CD8-positive, alpha-beta memory T cell (primary cell): ENCODE results near the gene DRD3. TPM values are rescaled to one million over a fixed set of nuclear protein-coding genes. Genes with fewer than 3 reads are reported as not detected.

Source experiments
- CTCF ChIA-PET: fragments of 350-600 bp; sonication (Branson Sonifier 250); formaldehyde crosslinking; loops from one replicate; lab custom pipeline; 2021; ENCODE audit warnings: antibody characterized with exemption; lab: Charles Lee
- POLR2A ChIA-PET: fragments of 350-600 bp; sonication (Branson Sonifier 250); formaldehyde crosslinking; loops from one replicate; lab custom pipeline; 2021; ENCODE audit warnings: antibody characterized with exemption; lab: Charles Lee
- DNase-seq, 5 donors: peaks; one replicate each; pipeline versions ENCODE4 v3.0.0 to v3.0.0-alpha.2; 2020 to 2022; ENCODE audit warnings: mixed read lengths in 1 of 5
- H3K27ac ChIP-seq: one replicate; pipeline ENCODE4 v1.7.0; 2013; ENCODE audit warnings: low read depth, mild to moderate bottlenecking, low read length, moderate library complexity
- H3K27me3 ChIP-seq: 2 replicates; pipeline ENCODE4 v1.7.0; 2013; ENCODE audit warnings: low read length, mild to moderate bottlenecking; ENCODE audit not compliant: insufficient read depth, poor library complexity, severe bottlenecking
- H3K36me3 ChIP-seq: 2 replicates; pipeline ENCODE4 v1.7.0; 2013; ENCODE audit warnings: mild to moderate bottlenecking, low read length, moderate library complexity; ENCODE audit not compliant: insufficient read depth
- H3K4me1 ChIP-seq: 2 replicates; pipeline ENCODE4 v1.7.0; 2013; ENCODE audit warnings: mild to moderate bottlenecking, low read length, moderate library complexity; ENCODE audit not compliant: insufficient read depth
- H3K4me3 ChIP-seq: 2 replicates; pipeline ENCODE4 v1.7.0; 2013; ENCODE audit warnings: mild to moderate bottlenecking, low read length
- H3K9me3 ChIP-seq: 2 replicates; pipeline ENCODE4 v1.7.0; 2013; ENCODE audit warnings: mild to moderate bottlenecking, low read length
- H3K27ac Mint-ChIP-seq, 8 donors: one replicate each; pipeline ENCODE4 v1.8.0; 2020 to 2021; ENCODE audit warnings: mixed read lengths in 8 of 8, mild to moderate bottlenecking in 6 of 8, inconsistent platforms in 3 of 8, moderate library complexity in 3 of 8
- H3K27me3 Mint-ChIP-seq, 2 donors: one replicate each; pipeline ENCODE4 v1.8.0; 2020 to 2021; ENCODE audit warnings: mixed read lengths in 2 of 2, mild to moderate bottlenecking in 1 of 2, moderate library complexity in 1 of 2
- H3K36me3 Mint-ChIP-seq, 3 donors: one replicate each; pipeline ENCODE4 v1.8.0; 2020 to 2021; ENCODE audit warnings: mixed read lengths in 3 of 3, inconsistent platforms in 1 of 3, mild to moderate bottlenecking in 1 of 3
- H3K4me1 Mint-ChIP-seq, 3 donors: one replicate each; pipeline ENCODE4 v1.8.0; 2020 to 2021; ENCODE audit warnings: mixed read lengths in 3 of 3, inconsistent platforms in 1 of 3, mild to moderate bottlenecking in 1 of 3
- H3K4me3 Mint-ChIP-seq, 7 donors: one replicate each; pipeline ENCODE4 v1.8.0; 2020 to 2021; ENCODE audit warnings: mixed read lengths in 7 of 7, mild to moderate bottlenecking in 6 of 7, moderate library complexity in 4 of 7, inconsistent platforms in 2 of 7
- H3K9me3 Mint-ChIP-seq, 5 donors: one replicate each; pipeline ENCODE4 v1.8.0; 2020 to 2022; ENCODE audit warnings: mixed read lengths in 5 of 5, mild to moderate bottlenecking in 3 of 5, moderate library complexity in 2 of 5, inconsistent platforms in 1 of 5
- polyA plus RNA-seq: library from polyadenylated mRNA; unstranded; fragments of 300-500 nt; fragmentation: Illumina TruSeq; gene quantifications from one replicate; pipeline ENCODE4 v1.2.3, GENCODE V29; 2021
- total RNA-seq, 2 experiments: library from RNA; stranded (reverse); gene quantifications; one replicate each; pipeline ENCODE4 v1.2.3, GENCODE V29; 2021

DRD3 gene
- total and polyA plus RNA-seq, 3 experiments from 2014 or later = 0.13 TPM; not detected in 2

DNA sequence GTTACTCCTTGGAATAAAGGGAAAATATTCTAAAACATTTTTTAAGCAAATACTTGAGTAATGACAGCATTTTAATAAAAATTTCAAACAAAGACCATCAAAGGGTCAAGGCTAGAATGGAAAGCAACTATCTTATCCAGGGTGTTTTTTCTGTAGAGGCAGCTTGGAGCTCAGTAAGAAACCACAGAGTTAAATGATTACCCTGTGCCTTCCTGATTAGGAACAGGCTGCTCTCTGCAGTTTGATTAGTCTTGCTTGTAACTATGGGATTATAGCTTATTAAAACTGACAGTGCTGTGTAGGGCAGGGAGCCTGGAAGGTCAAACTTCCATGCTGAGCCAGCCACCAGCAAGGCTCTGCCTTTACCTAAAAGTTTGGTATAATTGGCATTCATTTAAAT is 89.2 kb downstream of the DRD3 start:
- H3K9me3 Mint-ChIP-seq = no peaks in the 10 kb centered on the region
- H3K27me3 Mint-ChIP-seq = peaks cover 0 to 2% of the 10 kb centered on the region in 2 donors
- peaks cover 18 to 32% (median 21%) of the 10 kb centered on the region in 3 donors for H3K36me3 Mint-ChIP-seq
- Histone ChIP-seq H3K9me3 (no peaks in the 10 kb centered on the region), H3K36me3 (peaks cover 19% of the 10 kb centered on the region), H3K27ac (no peak overlapping the region), H3K4me1 (no peaks in the 10 kb centered on the region), H3K4me3 (no peak overlapping the region), H3K27me3 (no peaks in the 10 kb centered on the region)
- no peak overlapping the region for H3K27ac Mint-ChIP-seq
- CTCF ChIA-PET = no interaction called here
- no peak overlapping the region for H3K4me3 Mint-ChIP-seq
- peaks cover 0 to 4% (median 0%) of the 10 kb centered on the region in 3 donors for H3K4me1 Mint-ChIP-seq
- POLR2A ChIA-PET = no interaction called here
- no peak for DNase-seq

DNA sequence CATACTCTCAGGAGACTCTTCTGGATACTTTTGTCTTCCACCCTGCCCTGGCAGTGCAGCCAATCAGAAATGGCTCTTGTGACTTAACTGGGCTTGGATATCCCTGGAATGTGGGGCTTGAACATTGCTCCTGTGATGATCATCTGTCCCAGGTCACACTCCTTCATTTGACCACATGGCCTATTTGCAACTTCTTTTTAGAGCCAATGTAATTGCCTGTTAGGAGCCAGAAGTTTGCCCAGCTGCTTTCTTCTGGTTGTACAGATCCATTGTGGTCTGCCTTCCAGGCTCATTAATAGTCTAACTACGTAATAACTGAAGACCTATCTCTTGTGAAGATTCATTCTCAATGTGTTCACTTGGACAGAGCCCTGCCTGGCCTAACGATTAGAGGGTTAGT is 92.5 kb downstream of the DRD3 start:
- Mint-ChIP-seq H3K27me3 (no peaks in the 10 kb centered on the region), H3K9me3 (no peaks in the 10 kb centered on the region), H3K4me1 (no peaks in the 10 kb centered on the region), H3K4me3 (no peak overlapping the region), H3K27ac (peak overlapping the region in 1 of 8 donors; percentile 25), H3K36me3 (peaks cover 30 to 63% (median 34%) of the 10 kb centered on the region in 3 donors)
- ChIA-PET CTCF (no interaction called here), POLR2A (no interaction called here)
- peaks cover 30% of the 10 kb centered on the region for H3K36me3 ChIP-seq
- DNase-seq = no peak
- no peak overlapping the region for H3K27ac ChIP-seq
- H3K9me3 ChIP-seq = no peaks in the 10 kb centered on the region
- H3K27me3 ChIP-seq = no peaks in the 10 kb centered on the region
- H3K4me3 ChIP-seq = no peak overlapping the region
- H3K4me1 ChIP-seq = no peaks in the 10 kb centered on the region

DNA sequence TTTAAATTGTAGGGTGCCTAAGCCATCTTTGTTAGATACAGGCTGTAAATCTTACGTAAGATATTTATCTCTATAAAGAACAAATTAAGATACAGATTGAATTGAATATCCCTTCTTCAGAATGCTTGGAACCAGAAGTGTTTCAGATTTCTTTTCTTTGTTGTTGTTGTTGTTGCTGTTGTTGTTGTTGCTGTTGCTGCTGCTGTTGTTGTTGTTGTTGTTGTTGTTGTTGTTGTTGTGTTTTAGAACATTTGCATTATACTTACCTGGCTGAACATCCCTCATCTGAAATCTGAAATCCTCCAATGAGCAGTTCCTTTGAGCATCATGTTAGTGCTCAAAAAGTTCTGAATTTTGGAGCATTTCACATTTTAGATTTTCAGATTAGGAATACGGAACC is 95.7 kb downstream of the DRD3 start:
- DNase-seq = no peak
- no peak overlapping the region for H3K4me3 Mint-ChIP-seq
- no peaks in the 10 kb centered on the region for H3K4me1 Mint-ChIP-seq
- Histone ChIP-seq H3K36me3 (peaks cover 41% of the 10 kb centered on the region), H3K27ac (no peak overlapping the region), H3K27me3 (no peaks in the 10 kb centered on the region), H3K9me3 (no peaks in the 10 kb centered on the region), H3K4me3 (no peak overlapping the region), H3K4me1 (no peaks in the 10 kb centered on the region)
- CTCF ChIA-PET = no interaction called here
- no peaks in the 10 kb centered on the region for H3K9me3 Mint-ChIP-seq
- H3K27me3 Mint-ChIP-seq = no peaks in the 10 kb centered on the region
- peak overlapping the region in 1 of 8 donors; percentile 66 for H3K27ac Mint-ChIP-seq
- peaks cover 40 to 94% (median 44%) of the 10 kb centered on the region in 3 donors for H3K36me3 Mint-ChIP-seq
- POLR2A ChIA-PET = no interaction called here

DNA sequence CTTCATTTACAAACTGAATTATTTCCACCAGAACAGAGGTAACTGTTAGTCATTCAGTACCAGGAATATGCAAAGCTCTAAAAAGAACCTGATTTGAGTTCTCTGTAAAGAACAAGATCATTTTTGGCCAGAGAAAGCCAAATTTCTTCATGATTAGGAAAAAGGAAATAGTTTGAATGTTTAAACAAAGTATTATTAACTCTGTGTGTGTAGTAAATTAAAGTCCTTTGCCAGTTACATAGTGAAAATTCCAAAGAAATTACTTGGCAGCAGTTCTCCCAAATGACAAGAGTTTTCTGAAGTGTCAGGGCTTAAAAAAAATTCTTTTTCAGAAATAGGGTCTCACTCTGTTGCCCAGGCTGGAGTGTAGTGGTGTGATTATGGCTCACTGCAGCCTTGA is 97.8 kb downstream of the DRD3 start:
- no peak overlapping the region for H3K4me3 ChIP-seq
- H3K27ac ChIP-seq = no peak overlapping the region
- Mint-ChIP-seq H3K27ac (peak overlapping the region in 1 of 8 donors; percentile 26), H3K27me3 (no peaks in the 10 kb centered on the region), H3K4me1 (no peaks in the 10 kb centered on the region), H3K9me3 (no peaks in the 10 kb centered on the region), H3K4me3 (no peak overlapping the region), H3K36me3 (peaks cover 29 to 95% (median 46%) of the 10 kb centered on the region in 3 donors)
- no peak for DNase-seq
- CTCF ChIA-PET = no interaction called here
- H3K9me3 ChIP-seq = no peaks in the 10 kb centered on the region
- H3K4me1 ChIP-seq = no peaks in the 10 kb centered on the region
- peaks cover 41% of the 10 kb centered on the region for H3K36me3 ChIP-seq
- H3K27me3 ChIP-seq = no peaks in the 10 kb centered on the region
- POLR2A ChIA-PET = no interaction called here

DNA sequence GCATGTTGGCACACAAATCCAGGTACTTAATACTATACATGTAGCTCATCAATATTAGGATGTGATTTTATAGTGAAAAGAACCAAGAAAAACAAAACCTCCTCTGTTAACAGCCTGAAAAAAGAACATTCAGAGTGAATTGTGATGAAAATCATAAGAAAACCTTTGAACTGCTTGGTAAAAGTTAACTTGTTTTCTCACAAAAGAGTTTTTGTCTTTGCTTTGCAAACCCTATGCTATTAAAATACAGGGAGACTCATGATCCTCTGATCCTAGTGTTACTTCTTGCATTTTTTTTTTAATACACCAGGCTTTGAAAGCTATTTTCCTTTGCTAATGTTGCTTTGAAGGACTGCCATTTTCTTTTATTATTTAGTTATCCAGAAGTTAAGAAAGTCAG is 98.7 kb downstream of the DRD3 start:
- POLR2A ChIA-PET = no interaction called here
- CTCF ChIA-PET = no interaction called here
- Mint-ChIP-seq H3K4me3 (no peak overlapping the region), H3K9me3 (no peaks in the 10 kb centered on the region), H3K27ac (peak overlapping the region in 1 of 8 donors; percentile 78), H3K4me1 (no peaks in the 10 kb centered on the region), H3K27me3 (no peaks in the 10 kb centered on the region), H3K36me3 (peaks cover 28 to 95% (median 38%) of the 10 kb centered on the region in 3 donors)
- H3K4me3 ChIP-seq = no peak overlapping the region
- H3K27ac ChIP-seq = no peak overlapping the region
- no peaks in the 10 kb centered on the region for H3K9me3 ChIP-seq
- H3K4me1 ChIP-seq = no peaks in the 10 kb centered on the region
- no peak for DNase-seq
- H3K27me3 ChIP-seq = no peaks in the 10 kb centered on the region
- H3K36me3 ChIP-seq = peaks cover 35% of the 10 kb centered on the region

DNA sequence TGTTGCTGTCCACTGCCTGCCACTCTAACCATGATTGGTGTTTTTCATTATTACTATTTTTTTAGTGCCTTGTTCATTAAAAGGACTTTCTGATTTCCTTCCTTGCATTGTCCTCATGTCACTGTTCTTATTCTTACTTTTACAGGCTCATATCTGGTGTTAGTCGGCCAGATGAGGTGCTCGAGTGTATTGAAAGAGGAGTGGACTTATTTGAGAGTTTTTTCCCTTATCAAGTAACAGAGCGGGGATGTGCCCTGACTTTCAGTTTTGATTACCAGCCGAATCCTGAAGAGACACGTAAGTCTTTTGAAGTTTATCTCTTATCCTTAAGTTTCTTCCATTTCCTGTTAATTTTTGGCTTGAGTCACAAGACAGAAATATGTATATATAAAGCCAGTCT is 99.1 kb downstream of the DRD3 start:
- no peaks in the 10 kb centered on the region for H3K27me3 Mint-ChIP-seq
- Histone ChIP-seq H3K4me1 (no peaks in the 10 kb centered on the region), H3K36me3 (peaks cover 38% of the 10 kb centered on the region), H3K9me3 (no peaks in the 10 kb centered on the region), H3K27me3 (no peaks in the 10 kb centered on the region), H3K4me3 (no peak overlapping the region), H3K27ac (no peak overlapping the region)
- no peak overlapping the region for H3K4me3 Mint-ChIP-seq
- no peak for DNase-seq
- CTCF ChIA-PET = no interaction called here
- no peaks in the 10 kb centered on the region for H3K9me3 Mint-ChIP-seq
- POLR2A ChIA-PET = no interaction called here
- H3K36me3 Mint-ChIP-seq = peaks cover 28 to 95% (median 39%) of the 10 kb centered on the region in 3 donors
- H3K4me1 Mint-ChIP-seq = no peaks in the 10 kb centered on the region
- H3K27ac Mint-ChIP-seq = peak overlapping the region in 1 of 8 donors; percentile 51

DNA sequence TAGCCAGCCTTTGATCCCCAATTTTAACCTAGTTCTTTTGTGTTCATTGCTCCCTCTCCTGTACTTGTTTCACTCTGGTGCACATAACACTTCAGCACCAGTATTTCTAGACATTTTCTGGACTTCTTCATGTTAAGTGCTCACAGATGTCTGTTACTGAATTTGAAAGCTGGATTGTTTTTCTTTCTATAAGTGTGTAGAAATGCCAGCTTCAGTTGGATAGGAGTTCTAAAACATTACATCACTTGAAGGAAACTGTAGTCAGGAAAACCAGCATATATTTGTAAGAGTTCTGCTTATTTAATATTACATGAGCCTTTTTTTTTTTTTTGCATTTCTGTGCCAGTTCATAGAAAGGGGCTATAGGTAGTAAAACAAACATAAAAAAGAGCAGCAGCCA is 100.7 kb downstream of the DRD3 start:
- Mint-ChIP-seq H3K4me1 (peaks cover 0 to 3% (median 0%) of the 10 kb centered on the region in 3 donors), H3K4me3 (no peak overlapping the region), H3K27me3 (no peaks in the 10 kb centered on the region), H3K27ac (peak overlapping the region in 1 of 8 donors; percentile 5), H3K9me3 (no peaks in the 10 kb centered on the region), H3K36me3 (peaks cover 23 to 96% (median 40%) of the 10 kb centered on the region in 3 donors)
- Histone ChIP-seq H3K4me1 (no peaks in the 10 kb centered on the region), H3K4me3 (no peak overlapping the region), H3K27ac (no peak overlapping the region), H3K27me3 (no peaks in the 10 kb centered on the region), H3K36me3 (peaks cover 37% of the 10 kb centered on the region), H3K9me3 (no peaks in the 10 kb centered on the region)
- POLR2A ChIA-PET = no interaction called here
- no peak for DNase-seq
- CTCF ChIA-PET = no interaction called here
